OCI-LY3 (cell line): ENCODE results near the gene NPHP1.

Experiments used
- CTCF ChIP-seq: fragments of 200-600, 300-600 bp; sonication (generic); IDR thresholded peaks from 2 replicates; pipeline ENCODE4 v1.5.1; 2014; ENCODE audit warnings: antibody characterized with exemption, low read length, low read depth
- EZH2phosphoT487 ChIP-seq: fragments of 200-600 bp; shearing (Covaris generic); IDR thresholded peaks from 2 replicates; pipeline ENCODE4 v1.6.1; 2018; ENCODE audit warnings: antibody characterized with exemption, mixed run types, low read depth

DNA sequence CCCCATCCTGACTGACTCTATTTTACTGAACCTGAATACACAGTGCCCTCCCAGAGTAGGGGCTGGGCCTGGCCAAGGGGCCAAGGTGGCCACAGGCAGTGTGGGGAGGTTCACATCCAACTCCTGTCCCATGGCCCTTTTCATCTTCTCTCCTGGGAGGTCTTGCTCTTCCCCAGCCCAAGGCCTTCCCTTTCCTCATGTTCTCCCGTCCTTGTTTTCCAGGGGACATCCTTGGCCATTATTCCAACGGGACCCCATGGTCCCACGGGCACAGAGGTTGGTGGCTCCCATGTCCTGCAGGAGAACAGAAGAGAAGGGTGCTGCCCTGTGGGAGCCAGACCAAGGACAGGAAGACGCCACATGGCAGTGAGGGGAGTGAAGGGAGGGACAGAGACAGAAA is 99.6 kb downstream of the NPHP1 start:
- TF ChIP-seq CTCF (no peak), EZH2phosphoT487 (no peak)
